Measurements from ENCODE around the gene NAPB. TPM values are rescaled to one million over a fixed set of nuclear protein-coding genes. Genes with fewer than 3 reads are reported as not detected.

NAPB gene
- total RNA-seq, 1 donor from 2014 or later = 7.5 TPM

- Mint-ChIP-seq H3K27ac (ENCODE audit: unreplicated experiment) (no peak overlapping the region), H3K27me3 (ENCODE audit: low read depth) (no peaks in the 10 kb centered on the region), H3K36me3 (ENCODE audit: low read depth) (no peaks in the 10 kb centered on the region), H3K4me1 (ENCODE audit: low read depth) (no peaks in the 10 kb centered on the region), H3K4me3 (ENCODE audit: unreplicated experiment) (no peak overlapping the region), H3K9me3 (ENCODE audit: low read depth) (no peaks in the 10 kb centered on the region)
- no peak for DNase-seq (ENCODE audit: low spot score)
- TF ChIP-seq, protein P1, sequence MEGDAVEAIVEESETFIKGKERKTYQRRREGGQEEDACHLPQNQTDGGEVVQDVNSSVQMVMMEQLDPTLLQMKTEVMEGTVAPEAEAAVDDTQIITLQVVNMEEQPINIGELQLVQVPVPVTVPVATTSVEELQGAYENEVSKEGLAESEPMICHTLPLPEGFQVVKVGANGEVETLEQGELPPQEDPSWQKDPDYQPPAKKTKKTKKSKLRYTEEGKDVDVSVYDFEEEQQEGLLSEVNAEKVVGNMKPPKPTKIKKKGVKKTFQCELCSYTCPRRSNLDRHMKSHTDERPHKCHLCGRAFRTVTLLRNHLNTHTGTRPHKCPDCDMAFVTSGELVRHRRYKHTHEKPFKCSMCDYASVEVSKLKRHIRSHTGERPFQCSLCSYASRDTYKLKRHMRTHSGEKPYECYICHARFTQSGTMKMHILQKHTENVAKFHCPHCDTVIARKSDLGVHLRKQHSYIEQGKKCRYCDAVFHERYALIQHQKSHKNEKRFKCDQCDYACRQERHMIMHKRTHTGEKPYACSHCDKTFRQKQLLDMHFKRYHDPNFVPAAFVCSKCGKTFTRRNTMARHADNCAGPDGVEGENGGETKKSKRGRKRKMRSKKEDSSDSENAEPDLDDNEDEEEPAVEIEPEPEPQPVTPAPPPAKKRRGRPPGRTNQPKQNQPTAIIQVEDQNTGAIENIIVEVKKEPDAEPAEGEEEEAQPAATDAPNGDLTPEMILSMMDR (IDR thresholded peaks at IDR 0.05) = no peak
Measured at GRCh38 chr20:23438661-23439060, 17.4 kb upstream of the NAPB start.

DNA sequence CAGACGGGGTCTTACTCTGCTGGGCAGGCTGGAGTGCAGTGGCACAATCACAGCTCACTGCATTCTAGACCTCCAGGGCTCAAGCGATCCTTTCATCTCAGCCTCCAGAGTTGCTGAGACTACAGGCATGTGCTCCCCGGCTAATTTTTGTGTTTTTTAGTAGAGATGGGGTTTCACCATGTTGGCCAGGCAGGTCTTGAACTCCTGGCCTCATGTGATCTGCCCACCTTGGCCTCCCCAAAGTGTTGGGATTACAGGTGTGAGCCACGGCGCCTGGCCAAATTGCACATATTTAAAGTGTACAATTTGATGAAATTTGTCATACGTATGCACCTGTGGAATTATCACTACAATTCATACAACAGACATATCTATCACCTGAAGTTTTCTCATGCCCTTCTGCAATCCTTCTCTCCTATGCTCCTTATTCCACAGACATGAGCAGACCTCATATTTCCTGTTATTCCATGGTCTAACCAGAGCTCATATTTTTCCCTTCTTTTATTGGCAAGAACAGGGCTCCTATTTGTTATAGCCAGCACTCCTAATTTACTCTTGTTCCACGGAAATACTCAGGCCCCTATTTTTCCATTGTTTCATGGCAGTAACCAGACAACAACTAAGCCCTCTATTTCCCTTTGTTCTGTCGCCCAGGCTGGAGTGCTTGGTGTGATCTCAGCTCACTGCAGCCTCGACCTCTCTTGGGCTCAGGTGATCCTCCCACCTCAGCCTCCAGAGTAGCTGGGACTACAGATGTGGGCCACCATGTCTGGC lies 16.0 kb upstream of the NAPB start:
- H3K4me1 Mint-ChIP-seq (ENCODE audit: low read depth) = no peaks in the 10 kb centered on the region
- no peaks in the 10 kb centered on the region for H3K36me3 Mint-ChIP-seq (ENCODE audit: low read depth)
- H3K9me3 Mint-ChIP-seq (ENCODE audit: low read depth) = no peaks in the 10 kb centered on the region
- DNase-seq (ENCODE audit: low spot score) = no peak
- no peaks in the 10 kb centered on the region for H3K27me3 Mint-ChIP-seq (ENCODE audit: low read depth)
- no peak overlapping the region for H3K4me3 Mint-ChIP-seq (ENCODE audit: unreplicated experiment)
- TF ChIP-seq, protein P1 (IDR thresholded peaks at IDR 0.05) = no peak
- H3K27ac Mint-ChIP-seq (ENCODE audit: unreplicated experiment) = no peak overlapping the region

DNA sequence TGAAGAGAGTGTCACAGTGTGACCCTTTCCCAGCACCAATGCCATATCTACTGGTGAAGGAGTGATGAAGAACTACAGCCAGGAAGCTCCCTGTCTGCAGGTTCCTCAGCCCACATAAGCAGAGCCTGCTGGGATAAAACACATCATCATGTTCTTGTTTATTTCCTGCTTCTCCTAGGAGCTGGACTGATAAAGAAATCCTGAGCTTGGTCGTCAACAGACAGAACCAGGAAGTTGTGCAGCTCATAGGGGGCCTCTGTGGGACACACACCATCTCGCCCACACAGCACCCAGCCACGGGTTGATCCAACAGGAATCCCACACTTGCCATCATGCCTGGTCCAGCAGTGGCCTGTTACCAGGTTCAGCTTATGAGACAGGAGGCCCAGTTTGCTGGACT lies 15.4 kb upstream of the NAPB start:
- Mint-ChIP-seq H3K27me3 (ENCODE audit: low read depth) (no peaks in the 10 kb centered on the region), H3K27ac (ENCODE audit: unreplicated experiment) (no peak overlapping the region), H3K9me3 (ENCODE audit: low read depth) (no peaks in the 10 kb centered on the region), H3K4me1 (ENCODE audit: low read depth) (no peaks in the 10 kb centered on the region), H3K4me3 (ENCODE audit: unreplicated experiment) (no peak overlapping the region), H3K36me3 (ENCODE audit: low read depth) (no peaks in the 10 kb centered on the region)
- no peak for DNase-seq (ENCODE audit: low spot score)
- TF ChIP-seq, protein P1 (IDR thresholded peaks at IDR 0.05) = no peak

- H3K4me3 Mint-ChIP-seq (ENCODE audit: unreplicated experiment) = no peak overlapping the region
- H3K4me1 Mint-ChIP-seq (ENCODE audit: low read depth) = no peaks in the 10 kb centered on the region
- TF ChIP-seq, protein P1 (IDR thresholded peaks at IDR 0.05) = no peak
- H3K9me3 Mint-ChIP-seq (ENCODE audit: low read depth) = no peaks in the 10 kb centered on the region
- H3K27ac Mint-ChIP-seq (ENCODE audit: unreplicated experiment) = no peak overlapping the region
- DNase-seq (ENCODE audit: low spot score) = no peak
- H3K36me3 Mint-ChIP-seq (ENCODE audit: low read depth) = no peaks in the 10 kb centered on the region
- H3K27me3 Mint-ChIP-seq (ENCODE audit: low read depth) = no peaks in the 10 kb centered on the region
Measured at GRCh38 chr20:23435626-23436539, 14.6 kb upstream of the NAPB start.

GRCh38 chr20:23434521-23435313 lies 13.4 kb upstream of the NAPB start:
- TF ChIP-seq, protein P1 (IDR thresholded peaks at IDR 0.05) = no peak
- H3K27ac Mint-ChIP-seq (ENCODE audit: unreplicated experiment) = no peak overlapping the region
- H3K27me3 Mint-ChIP-seq (ENCODE audit: low read depth) = no peaks in the 10 kb centered on the region
- H3K36me3 Mint-ChIP-seq (ENCODE audit: low read depth) = no peaks in the 10 kb centered on the region
- H3K4me3 Mint-ChIP-seq (ENCODE audit: unreplicated experiment) = no peak overlapping the region
- no peaks in the 10 kb centered on the region for H3K9me3 Mint-ChIP-seq (ENCODE audit: low read depth)
- H3K4me1 Mint-ChIP-seq (ENCODE audit: low read depth) = no peaks in the 10 kb centered on the region
- no peak for DNase-seq (ENCODE audit: low spot score)

All from chondrocyte (in vitro differentiated cells).